WTC11 (cell line): ENCODE measurements around the gene TFDP1.

Source experiments
- SP1 ChIP-seq: sonication (generic); formaldehyde crosslinking; conservative IDR thresholded peaks from 2 replicates; pipeline ENCODE4 v1.8.1; 2022; ENCODE audit warnings: missing genetic modification reagents
- TF ChIP-seq, protein P1 (sequence below): sonication (generic); formaldehyde crosslinking; IDR thresholded peaks from 2 replicates; pipeline ENCODE4 v1.8.0; 2022; ENCODE audit warnings: mild to moderate bottlenecking, missing genetic modification reagents
- TF ChIP-seq, protein P2 (sequence below): sonication (generic); formaldehyde crosslinking; IDR thresholded peaks from 2 replicates; pipeline ENCODE4 v1.8.0; 2022; ENCODE audit warnings: mild to moderate bottlenecking, missing genetic modification reagents
- TF ChIP-seq, protein P3 (sequence below): sonication (generic); formaldehyde crosslinking; IDR thresholded peaks from 2 replicates; pipeline ENCODE4 v1.8.0; 2022; ENCODE audit warnings: missing genetic modification reagents
- TF ChIP-seq, protein P4 (sequence below): fragments of 200-600 bp; IDR thresholded peaks from 2 replicates; pipeline ENCODE4 v1.8.0; 2022; ENCODE audit warnings: antibody characterized with exemption
- TF ChIP-seq, protein P5 (sequence below): sonication (generic); formaldehyde crosslinking; IDR thresholded peaks from 2 replicates; pipeline ENCODE4 v1.8.1; 2023; ENCODE audit warnings: mild to moderate bottlenecking, missing genetic modification reagents, borderline replicate concordance
- TF ChIP-seq, protein P6 (sequence below): sonication (generic); formaldehyde crosslinking; IDR thresholded peaks from 2 replicates; pipeline ENCODE4 v1.8.1; 2023; ENCODE audit warnings: mild to moderate bottlenecking, missing genetic modification reagents
- TF ChIP-seq, protein P7 (sequence below): sonication (generic); formaldehyde crosslinking; IDR thresholded peaks from 2 replicates; pipeline ENCODE4 v1.8.1; 2022; ENCODE audit warnings: low read depth, mild to moderate bottlenecking, moderate library complexity, missing genetic modification reagents, borderline replicate concordance

DNA sequence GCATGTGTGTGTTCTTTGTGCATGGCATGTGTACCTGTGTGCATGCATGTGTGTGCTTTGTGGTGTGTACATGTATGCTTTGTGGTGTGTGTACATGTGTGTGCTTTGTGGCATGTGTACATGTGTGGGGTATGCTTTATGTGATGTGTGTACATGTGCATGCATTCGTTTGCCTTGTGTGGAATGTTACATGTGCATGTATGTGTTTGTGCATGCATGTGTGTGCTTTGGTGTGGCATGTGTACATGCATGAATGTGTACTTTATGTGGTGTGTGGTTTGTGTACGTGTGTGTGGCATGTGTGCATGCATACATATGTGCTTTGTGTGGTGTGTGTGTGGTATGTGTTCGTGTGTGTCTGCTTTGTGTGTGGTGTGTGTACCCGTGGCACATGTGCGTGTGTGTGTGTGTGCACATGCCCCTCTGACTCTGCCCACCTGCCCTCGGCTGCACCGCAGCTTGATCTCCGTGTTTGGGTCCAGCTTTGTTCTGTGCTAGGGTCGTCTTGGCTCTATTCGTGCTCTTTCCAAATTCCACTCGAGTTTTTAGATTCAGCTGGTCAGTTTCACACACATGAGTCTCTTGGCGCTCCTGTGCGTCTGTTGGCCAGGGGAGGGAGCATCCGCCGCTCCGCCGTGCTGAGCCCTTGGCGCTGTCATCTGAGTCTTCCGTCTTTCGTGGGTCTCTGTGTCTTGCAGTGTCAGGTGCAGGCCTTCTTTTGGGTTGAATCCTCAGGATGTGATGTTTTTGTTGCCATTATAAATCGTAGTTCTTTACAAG, 46.5 kb upstream of the TFDP1 start:
- TF ChIP-seq, protein P1, sequence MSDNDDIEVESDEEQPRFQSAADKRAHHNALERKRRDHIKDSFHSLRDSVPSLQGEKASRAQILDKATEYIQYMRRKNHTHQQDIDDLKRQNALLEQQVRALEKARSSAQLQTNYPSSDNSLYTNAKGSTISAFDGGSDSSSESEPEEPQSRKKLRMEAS (CRISPR knock-in tag): no peak
- TF ChIP-seq SP1: no peak
- TF ChIP-seq, protein P2, sequence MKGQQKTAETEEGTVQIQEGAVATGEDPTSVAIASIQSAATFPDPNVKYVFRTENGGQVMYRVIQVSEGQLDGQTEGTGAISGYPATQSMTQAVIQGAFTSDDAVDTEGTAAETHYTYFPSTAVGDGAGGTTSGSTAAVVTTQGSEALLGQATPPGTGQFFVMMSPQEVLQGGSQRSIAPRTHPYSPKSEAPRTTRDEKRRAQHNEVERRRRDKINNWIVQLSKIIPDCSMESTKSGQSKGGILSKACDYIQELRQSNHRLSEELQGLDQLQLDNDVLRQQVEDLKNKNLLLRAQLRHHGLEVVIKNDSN (CRISPR knock-in tag): no peak
- TF ChIP-seq, protein P3, sequence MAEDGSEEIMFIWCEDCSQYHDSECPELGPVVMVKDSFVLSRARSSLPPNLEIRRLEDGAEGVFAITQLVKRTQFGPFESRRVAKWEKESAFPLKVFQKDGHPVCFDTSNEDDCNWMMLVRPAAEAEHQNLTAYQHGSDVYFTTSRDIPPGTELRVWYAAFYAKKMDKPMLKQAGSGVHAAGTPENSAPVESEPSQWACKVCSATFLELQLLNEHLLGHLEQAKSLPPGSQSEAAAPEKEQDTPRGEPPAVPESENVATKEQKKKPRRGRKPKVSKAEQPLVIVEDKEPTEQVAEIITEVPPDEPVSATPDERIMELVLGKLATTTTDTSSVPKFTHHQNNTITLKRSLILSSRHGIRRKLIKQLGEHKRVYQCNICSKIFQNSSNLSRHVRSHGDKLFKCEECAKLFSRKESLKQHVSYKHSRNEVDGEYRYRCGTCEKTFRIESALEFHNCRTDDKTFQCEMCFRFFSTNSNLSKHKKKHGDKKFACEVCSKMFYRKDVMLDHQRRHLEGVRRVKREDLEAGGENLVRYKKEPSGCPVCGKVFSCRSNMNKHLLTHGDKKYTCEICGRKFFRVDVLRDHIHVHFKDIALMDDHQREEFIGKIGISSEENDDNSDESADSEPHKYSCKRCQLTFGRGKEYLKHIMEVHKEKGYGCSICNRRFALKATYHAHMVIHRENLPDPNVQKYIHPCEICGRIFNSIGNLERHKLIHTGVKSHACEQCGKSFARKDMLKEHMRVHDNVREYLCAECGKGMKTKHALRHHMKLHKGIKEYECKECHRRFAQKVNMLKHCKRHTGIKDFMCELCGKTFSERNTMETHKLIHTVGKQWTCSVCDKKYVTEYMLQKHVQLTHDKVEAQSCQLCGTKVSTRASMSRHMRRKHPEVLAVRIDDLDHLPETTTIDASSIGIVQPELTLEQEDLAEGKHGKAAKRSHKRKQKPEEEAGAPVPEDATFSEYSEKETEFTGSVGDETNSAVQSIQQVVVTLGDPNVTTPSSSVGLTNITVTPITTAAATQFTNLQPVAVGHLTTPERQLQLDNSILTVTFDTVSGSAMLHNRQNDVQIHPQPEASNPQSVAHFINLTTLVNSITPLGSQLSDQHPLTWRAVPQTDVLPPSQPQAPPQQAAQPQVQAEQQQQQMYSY (CRISPR knock-in tag): no peak
- TF ChIP-seq, protein P4, sequence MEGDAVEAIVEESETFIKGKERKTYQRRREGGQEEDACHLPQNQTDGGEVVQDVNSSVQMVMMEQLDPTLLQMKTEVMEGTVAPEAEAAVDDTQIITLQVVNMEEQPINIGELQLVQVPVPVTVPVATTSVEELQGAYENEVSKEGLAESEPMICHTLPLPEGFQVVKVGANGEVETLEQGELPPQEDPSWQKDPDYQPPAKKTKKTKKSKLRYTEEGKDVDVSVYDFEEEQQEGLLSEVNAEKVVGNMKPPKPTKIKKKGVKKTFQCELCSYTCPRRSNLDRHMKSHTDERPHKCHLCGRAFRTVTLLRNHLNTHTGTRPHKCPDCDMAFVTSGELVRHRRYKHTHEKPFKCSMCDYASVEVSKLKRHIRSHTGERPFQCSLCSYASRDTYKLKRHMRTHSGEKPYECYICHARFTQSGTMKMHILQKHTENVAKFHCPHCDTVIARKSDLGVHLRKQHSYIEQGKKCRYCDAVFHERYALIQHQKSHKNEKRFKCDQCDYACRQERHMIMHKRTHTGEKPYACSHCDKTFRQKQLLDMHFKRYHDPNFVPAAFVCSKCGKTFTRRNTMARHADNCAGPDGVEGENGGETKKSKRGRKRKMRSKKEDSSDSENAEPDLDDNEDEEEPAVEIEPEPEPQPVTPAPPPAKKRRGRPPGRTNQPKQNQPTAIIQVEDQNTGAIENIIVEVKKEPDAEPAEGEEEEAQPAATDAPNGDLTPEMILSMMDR: no peak
- TF ChIP-seq, protein P5, sequence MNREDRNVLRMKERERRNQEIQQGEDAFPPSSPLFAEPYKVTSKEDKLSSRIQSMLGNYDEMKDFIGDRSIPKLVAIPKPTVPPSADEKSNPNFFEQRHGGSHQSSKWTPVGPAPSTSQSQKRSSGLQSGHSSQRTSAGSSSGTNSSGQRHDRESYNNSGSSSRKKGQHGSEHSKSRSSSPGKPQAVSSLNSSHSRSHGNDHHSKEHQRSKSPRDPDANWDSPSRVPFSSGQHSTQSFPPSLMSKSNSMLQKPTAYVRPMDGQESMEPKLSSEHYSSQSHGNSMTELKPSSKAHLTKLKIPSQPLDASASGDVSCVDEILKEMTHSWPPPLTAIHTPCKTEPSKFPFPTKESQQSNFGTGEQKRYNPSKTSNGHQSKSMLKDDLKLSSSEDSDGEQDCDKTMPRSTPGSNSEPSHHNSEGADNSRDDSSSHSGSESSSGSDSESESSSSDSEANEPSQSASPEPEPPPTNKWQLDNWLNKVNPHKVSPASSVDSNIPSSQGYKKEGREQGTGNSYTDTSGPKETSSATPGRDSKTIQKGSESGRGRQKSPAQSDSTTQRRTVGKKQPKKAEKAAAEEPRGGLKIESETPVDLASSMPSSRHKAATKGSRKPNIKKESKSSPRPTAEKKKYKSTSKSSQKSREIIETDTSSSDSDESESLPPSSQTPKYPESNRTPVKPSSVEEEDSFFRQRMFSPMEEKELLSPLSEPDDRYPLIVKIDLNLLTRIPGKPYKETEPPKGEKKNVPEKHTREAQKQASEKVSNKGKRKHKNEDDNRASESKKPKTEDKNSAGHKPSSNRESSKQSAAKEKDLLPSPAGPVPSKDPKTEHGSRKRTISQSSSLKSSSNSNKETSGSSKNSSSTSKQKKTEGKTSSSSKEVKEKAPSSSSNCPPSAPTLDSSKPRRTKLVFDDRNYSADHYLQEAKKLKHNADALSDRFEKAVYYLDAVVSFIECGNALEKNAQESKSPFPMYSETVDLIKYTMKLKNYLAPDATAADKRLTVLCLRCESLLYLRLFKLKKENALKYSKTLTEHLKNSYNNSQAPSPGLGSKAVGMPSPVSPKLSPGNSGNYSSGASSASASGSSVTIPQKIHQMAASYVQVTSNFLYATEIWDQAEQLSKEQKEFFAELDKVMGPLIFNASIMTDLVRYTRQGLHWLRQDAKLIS (CRISPR knock-in tag): no peak
- TF ChIP-seq, protein P6, sequence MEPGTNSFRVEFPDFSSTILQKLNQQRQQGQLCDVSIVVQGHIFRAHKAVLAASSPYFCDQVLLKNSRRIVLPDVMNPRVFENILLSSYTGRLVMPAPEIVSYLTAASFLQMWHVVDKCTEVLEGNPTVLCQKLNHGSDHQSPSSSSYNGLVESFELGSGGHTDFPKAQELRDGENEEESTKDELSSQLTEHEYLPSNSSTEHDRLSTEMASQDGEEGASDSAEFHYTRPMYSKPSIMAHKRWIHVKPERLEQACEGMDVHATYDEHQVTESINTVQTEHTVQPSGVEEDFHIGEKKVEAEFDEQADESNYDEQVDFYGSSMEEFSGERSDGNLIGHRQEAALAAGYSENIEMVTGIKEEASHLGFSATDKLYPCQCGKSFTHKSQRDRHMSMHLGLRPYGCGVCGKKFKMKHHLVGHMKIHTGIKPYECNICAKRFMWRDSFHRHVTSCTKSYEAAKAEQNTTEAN (CRISPR knock-in tag): no peak
- TF ChIP-seq, protein P7, sequence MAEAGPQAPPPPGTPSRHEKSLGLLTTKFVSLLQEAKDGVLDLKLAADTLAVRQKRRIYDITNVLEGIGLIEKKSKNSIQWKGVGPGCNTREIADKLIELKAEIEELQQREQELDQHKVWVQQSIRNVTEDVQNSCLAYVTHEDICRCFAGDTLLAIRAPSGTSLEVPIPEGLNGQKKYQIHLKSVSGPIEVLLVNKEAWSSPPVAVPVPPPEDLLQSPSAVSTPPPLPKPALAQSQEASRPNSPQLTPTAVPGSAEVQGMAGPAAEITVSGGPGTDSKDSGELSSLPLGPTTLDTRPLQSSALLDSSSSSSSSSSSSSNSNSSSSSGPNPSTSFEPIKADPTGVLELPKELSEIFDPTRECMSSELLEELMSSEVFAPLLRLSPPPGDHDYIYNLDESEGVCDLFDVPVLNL (CRISPR knock-in tag): no peak
